NCI-H748 (cell line): ENCODE data around the gene RIPOR3.

Experiments used
- DNase-seq: peaks from one replicate; lab custom pipeline; 2025; ENCODE audit not compliant: unreplicated experiment; lab: John Stamatoyannopoulos, UW

RIPOR3 gene

GRCh38 chr20:50536333-50536732 is 155.0 kb downstream of the RIPOR3 start:
- DNase-seq: no peak
